Mesenteric fat pad (tissue), 1 donor: ENCODE data around the gene TP53TG3. TPM values are rescaled to one million over a fixed set of nuclear protein-coding genes. Genes with fewer than 3 reads are reported as not detected.
"Not testable (repeated sequence)": the region's sequence is repeated elsewhere in the genome, so short reads cannot be mapped to it uniquely, and the experiment has no call there.

Source experiments
- DNase-seq: peaks from one replicate; pipeline ENCODE4 v3.0.0-alpha.2; 2020; ENCODE audit warnings: low spot score
- long read RNA-seq: library from polyadenylated mRNA; unstranded; transcript quantifications from one replicate; pipeline ENCODE4 v2.0.0, GENCODE V29; 2020
- total RNA-seq: library from RNA; stranded (reverse); fragmentation: NEBNext Ultra II Directional; extraction: Animal tissue kit (Norgen Biotek cat#: 25700); gene quantifications from one replicate; pipeline ENCODE4 v1.2.1, GENCODE V29; 2021
- donor health status: DM: yes; HTN: yes; CAD: no.

TP53TG3 gene, protein sequence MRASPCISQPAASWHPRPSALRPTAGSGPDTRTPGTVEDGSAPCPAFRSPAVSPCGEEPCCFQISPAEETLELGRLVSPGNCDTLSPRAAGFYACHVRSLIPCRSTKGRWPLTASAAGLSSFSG
- not detected for total RNA-seq
- long read RNA-seq = 0 reads

DNA sequence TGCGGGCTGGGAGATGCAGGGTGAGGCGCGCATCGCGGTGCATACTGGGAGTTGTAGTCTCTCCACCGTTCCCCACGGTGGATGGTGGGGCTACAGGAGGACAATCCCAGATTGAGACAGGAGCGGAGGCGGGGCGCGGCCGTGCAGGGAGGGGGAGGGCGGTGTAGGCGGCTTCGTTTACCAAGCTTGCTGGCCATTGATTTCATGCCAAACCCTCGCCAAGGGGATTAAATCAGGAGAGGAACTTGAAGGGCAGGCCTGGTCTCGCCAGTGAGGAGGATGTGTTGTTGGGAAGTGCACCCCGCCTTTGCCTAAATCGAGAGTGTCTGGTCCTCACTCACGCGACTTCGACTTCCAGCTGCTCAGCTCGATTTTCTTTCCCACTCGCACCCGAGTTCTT lies at the start of gene TP53TG3:
TP53TG3 (minus strand) TSS at position 101 of the 400 bp plus-strand sequence; CDS start at position 33, 68 bp downstream.
- DNase-seq = not testable (repeated sequence)

DNA sequence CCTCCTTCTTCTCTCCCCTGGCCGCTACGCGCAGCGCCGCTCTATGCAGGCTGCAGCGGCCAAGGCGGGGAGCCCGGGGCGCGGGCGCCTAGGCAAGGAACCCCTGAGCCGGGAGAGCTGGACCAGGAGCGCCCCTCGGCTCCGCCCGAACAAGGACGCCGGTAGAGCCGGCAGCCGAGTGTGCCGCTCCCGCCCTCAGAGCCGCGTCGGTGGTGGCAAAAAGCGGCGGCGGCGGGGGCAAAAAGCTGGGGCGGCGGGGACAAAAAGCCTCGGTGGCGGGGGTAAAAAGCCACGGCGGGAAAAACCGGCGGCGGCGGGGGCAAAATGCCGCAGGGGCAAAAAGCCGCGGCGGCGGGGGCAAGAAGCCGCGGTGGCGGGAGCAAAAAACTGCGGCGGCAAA lies 25.1 kb downstream of the TP53TG3 start:
- DNase-seq = not testable (repeated sequence)

DNA sequence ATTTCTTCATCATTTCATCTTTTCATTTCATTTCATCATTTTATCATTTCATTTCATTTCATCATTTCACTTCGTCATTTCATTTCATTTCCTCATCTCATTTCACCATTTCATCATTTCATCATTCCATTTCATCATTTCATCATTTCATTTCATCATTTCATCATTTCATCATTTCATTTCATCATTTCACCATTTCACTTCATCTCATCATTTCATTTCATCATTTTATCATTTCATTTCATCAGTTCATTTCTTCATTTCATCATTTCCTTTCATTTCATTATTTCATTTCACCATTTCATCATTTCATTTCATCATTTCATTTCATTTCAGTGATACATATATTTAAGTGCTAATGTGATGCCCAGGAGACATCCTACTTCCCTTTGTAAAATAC lies 28.4 kb downstream of the TP53TG3 start:
- not testable (repeated sequence) for DNase-seq

DNA sequence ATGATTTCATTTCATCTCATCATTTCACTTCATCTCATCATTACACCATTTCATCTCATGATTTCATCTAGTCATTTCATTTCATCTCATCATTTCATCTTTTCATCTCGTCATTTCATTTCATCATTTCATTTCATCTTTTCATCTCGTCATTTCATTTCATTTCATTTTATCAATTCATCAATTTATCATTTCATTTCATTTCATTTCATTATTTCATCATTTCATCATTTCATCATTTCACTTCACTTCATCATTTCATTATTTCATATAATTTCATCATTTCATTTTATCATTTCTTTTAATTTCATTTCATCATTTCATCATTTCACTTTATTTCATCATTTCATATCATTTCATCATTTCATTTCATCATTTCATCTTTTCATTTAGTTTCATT lies 29.2 kb downstream of the TP53TG3 start:
- not testable (repeated sequence) for DNase-seq

DNA sequence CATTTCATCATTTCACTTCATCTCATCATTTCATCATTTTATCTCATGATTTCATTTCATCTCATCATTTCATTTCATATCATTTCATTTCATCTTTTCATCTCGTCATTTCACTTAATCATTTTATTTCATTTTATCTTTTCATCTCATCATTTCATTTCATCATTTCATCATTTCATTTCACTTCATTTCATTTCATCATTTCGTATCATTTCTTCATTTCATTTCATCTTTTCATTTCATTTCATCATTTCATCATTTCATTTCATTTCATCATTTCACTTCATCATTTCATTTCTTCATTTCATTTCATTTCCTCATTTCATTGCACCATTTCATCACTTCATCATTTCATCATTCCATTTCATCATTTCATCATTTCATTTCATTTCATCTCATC lies 29.8 kb downstream of the TP53TG3 start:
- not testable (repeated sequence) for DNase-seq

DNA sequence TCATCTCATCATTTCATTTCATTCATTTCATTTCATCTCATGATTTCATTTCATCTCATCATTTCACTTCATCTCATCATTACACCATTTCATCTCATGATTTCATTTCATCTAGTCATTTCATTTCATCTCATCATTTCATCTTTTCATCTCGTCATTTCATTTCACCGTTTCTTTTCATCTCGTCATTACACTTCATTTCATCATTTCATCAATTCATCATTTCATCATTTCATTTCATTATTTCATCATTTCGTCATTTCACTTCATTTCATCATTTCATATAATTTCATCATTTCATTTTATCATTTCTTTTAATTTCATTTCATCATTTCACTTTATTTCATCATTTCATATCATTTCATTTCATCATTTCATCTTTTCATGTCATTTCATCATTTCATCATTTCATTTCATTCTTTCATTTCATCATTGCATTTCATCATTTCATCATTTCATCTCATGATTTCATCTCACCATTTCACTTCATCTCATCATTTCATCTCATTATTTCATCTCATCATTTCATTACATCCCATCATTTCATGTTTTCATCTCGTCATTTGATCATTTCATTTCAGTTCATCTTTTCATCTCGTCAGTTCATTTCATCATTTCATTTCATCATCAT lies 30.6 kb downstream of the TP53TG3 start:
- not testable (repeated sequence) for DNase-seq

DNA sequence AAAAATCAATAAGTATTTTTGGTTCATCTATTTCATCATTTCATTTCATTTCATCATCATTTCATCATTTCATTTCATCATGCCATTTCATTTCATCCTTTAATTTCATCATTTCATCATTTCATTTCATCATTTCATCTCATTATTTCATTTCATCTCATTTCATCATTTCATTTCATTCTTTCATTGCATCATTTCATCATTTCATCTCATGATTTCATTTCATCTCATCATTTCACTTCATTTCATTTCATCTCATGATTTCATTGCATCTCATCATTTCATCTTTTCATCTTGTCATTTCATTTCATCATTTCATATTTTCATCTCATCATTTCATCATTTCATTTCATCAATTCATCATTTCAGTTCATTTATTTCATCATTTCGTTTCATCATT lies 31.2 kb downstream of the TP53TG3 start:
- not testable (repeated sequence) for DNase-seq

DNA sequence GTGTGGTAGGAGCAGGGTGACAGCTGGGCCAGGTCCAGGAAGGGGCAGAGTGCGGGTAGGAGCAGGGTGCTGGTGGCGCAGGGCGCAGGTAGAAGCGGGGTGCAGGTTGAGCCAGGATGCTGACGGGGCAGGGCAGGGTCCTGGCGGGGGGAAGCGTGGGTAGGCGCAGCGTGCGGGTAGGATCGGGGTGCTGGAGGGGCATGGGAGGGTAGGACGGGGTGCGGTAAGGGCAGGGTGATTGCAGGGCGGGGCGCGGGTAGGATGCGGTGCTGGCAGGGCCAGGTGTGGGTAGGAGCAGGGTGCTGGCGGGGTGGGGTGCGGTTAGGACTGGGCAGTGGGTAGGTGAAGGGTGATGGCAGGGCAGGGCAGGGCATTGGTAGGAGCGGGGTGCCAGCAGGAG lies 38.4 kb downstream of the TP53TG3 start:
- not testable (repeated sequence) for DNase-seq

DNA sequence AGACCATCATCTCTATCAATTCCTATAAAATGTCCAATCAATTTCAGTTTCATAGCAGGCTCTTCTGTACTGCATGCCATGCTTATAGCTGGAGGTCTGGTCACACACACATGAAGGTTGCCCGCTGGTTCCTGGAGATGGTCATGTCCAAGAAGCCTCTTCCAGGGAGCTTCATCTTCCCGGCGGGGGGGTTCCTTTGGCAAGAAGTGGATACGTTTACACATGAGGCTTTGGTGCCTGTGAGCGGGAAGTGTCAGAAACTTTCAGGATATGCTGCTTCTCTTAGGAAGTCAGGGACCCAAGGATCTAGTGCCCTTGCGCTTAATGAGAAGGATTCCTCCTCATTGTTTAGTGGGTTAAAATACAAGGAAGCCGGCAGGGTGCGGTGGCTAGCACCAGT lies 43.9 kb downstream of the TP53TG3 start:
- DNase-seq = not testable (repeated sequence)
